Stimulated activated CD8-positive, alpha-beta memory T cell treated with anti-CD3 and anti-CD28 coated beads, Interleukin-7, amount 100 ng/mL, for 4 hours (primary cell): ENCODE results near the gene PRCD.
A peak's percentile ranks its signal among the peaks of the same experiment; 100 is the strongest.

Source experiments
- DNase-seq, 2 donors: peaks; one replicate each; pipeline ENCODE4 v3.0.0-alpha.2; 2020; ENCODE audit warnings: low read depth in 2 of 2

PRCD gene, protein sequence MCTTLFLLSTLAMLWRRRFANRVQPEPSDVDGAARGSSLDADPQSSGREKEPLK

GRCh38 chr17:76539631-76540271, at the start of gene PRCD:
Gene PRCD, plus strand, starts transcription at chr17:76540044. Its CDS starts 98 bp downstream, at chr17:76540142.
- DNase-seq: no peak

GRCh38 chr17:76490112-76490710, 49.6 kb upstream of the PRCD start:
- DNase-seq: no peak

- no peak for DNase-seq
Observed at GRCh38 chr17:76491271-76492122, 48.3 kb upstream of the PRCD start.

DNA sequence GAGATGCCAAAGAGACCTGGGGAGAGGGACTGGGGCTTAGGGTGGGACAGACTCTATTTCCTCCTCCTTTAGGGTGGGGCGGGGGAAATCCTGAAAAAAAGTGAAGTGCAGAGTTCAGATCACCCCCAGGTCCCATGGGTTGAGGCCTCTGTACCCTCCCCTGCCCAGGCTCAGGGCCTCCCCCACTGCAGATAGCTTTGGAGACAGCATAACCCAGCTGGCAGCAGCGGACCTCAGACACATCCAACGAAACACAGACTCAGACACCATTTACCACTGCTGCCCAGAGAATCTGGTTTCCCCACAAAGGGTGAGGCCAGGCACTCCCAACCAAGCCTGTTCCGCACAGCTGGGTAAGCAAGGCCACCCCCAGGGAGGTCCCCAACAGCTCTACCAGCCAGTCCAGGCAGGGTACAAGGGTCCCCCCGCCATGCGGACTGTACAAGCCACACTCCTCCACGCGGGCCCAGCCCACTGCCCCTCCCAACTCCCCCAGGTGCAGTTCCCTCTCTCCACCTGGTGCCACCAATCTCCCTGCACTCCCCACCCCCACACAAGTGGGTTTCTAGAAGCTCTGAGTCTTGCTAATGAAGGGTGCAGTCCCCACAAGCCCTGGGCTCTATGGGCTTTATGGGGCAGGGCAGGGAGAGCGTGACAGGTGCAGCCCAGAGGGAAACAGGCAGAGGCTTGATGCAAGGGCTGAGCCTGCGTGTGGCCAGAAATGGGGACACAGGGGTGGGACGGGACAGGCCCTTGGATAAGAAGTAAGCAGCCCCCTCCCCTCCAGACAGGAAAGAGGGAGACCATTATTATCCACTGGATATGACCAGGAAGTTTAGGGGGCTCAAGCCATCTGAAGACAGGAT, 47.5 kb upstream of the PRCD start:
- DNase-seq: no peak

DNA sequence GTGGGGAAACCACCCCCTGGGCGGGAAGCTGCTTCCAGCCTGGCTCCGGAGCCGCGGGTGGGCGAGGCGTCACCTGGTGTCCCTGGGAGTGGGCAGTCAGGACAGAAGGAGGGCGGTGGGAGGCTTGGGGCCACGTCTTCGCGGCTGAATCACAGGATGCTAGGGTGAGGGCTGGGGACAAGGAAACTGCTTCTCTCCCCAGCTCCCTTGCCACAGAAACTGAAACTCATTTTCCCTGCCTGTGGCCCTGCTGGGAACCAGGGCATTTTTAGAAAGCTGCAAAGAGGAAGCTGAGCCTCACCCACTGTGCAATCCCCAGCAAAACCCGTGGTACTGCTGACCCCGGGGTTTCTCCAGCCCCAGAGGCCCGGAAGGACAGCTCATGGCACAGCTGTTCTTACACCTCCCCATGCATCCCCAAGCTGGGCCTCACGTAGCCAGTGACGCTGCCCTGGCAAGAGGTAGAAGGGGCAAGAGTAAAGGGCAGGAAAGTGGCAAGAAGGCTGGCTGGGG, 46.8 kb upstream of the PRCD start:
- peak in 1 of 2 donors; percentile 38 for DNase-seq

GRCh38 chr17:76493505-76494167, 46.2 kb upstream of the PRCD start:
- peak in 1 of 2 donors; percentile 22 for DNase-seq

DNA sequence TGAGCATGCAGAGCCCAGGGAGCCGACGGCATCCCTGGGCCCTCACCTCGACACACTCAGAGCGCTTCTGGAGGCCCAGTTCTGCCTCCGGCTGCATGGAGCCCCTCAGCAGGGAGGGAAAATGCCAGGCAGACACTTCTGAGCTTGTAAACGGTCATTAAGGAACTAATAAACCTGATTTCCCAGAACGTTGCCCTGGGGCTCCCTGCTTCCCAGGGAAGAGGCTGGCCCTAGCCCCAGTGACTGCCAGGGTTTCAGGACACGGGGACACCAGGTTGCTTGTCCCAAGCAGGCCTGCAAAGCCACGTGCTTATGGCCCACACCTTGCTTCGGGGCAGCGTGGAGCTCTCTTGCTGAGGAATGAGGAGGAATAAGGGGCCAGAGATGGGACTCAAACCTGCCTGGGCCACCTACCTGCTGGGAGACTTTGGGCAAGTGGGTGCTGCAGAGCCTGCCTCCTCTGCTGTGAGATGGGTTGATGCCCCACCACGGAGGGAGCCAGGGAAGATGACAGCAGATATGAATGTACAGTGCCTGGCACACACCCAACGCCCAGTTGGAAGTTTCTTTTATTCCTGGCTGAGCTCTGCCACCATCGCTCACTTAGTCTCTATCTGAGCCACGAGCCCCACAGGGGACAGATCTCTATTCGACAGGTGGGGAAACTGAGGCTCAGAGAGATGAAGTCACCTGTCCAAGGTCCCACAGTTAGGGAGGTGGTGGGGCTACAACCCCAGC, 44.0 kb upstream of the PRCD start:
- no peak for DNase-seq

DNA sequence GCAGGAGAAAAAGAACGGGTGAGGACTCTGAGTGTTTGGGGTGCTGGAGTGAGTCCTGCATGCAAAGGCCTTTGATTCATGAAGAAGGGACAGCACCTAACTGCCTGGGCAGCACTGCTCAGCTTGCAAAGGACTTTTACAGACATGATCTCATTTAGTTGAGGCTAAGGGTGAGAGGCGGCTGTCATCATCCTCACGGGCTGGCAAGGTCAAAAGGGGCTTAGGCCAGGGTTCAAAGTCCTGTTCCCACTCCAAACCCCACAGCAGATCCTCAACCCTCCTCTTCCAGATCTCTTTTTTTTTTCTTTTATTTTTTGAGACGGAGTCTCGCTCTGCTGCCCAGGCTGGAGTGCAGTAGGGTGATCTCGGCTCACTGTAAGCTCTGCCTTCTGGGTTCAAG, 43.4 kb upstream of the PRCD start:
- no peak for DNase-seq

GRCh38 chr17:76497699-76497978, 42.2 kb upstream of the PRCD start:
- no peak for DNase-seq

GRCh38 chr17:76497979-76498875, 41.6 kb upstream of the PRCD start:
- no peak for DNase-seq

DNA sequence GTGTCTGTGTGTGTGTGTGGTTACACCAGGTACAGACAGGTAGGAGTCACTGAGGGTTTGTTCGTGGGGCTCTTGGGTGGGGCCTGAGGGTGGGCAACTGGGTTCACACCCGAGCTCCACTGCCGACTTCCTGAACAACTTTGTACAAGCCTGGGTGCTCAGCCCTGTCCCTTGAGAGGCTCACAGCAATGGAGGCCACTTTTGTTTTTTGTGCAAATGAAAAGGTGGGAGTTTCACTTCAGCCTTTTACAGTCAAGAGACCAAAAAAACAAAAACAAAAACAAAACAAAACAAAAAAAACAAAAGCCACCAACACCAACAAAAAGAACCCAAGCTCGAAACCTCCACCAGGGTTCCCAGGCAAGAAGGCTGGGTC, 41.0 kb upstream of the PRCD start:
- no peak for DNase-seq

DNA sequence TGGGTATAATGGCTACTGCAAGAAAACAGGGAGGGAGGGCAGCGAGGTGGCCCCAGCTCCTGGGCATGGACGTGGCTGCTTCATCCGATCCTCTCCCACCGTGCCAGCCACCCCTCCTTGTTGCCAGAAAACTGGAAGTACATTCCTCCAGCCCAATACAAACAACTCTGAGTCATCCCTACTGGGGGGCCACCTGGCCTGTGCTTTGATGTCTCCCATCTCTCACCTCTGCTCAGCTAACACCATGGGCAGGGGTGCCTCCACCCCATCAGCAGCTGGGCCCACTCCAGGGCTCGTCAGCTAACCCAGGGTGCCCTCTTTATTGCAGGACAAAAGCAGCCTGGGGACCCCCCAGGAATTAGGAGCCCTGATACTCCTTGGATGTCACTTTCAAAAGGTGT, 40.6 kb upstream of the PRCD start:
- no peak for DNase-seq

- no peak for DNase-seq
Observed at GRCh38 chr17:76500074-76500746, 39.6 kb upstream of the PRCD start.

DNA sequence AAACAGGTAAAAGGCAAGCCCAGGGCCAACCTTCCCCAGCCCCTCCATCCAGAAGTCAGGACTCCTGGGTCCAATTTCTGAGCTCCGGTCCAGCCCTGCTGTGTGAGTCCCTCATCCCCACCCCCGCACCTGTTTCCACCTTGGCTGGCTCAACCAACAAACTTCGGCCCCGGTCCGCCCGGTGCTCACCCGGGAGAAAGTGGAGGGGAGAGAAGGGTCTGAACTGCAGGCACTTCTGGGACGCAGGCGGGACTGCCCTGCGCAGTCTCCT, 39.2 kb upstream of the PRCD start:
- no peak for DNase-seq

DNA sequence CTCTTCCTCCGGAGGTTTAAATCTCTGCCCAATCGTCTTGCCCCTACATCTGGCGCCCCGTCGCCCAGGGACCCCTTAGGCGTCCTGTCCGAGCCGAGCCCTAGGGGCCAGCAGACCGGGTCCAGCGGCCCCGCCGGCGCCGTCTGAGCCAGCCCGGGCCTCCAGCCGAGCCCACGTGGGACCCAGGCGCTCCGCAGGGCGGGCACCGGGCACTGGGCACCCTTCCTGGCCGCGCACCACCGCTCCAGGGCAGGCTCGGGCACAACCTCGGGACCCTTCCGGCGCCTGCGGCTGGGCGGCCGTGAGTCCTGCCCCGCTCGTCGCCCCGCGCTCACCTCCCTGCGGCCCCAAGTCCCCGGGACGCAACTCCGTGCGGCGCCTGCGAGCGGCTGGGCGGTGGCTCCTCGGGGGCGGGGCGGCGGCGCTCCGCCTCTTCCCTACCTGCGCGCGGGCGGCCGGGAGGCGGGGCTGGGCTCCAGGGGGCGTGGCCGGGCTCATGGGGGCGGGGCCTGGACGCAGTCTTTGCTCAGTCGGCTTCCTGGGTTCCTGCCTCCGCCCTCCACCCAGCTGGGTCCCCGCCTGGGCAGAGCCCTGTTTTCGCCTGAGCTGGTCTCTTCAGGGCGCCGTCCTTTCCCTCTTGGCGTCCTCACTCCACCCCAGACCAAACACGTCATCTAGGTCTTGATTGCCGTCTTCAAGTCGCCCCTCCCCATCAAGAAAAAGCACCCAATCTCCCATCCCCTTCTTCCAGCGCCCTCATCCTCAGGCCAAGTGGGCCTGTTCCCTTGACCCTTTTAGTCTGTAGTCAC, 38.6 kb upstream of the PRCD start, which contains the start of gene RHBDF2:
Gene RHBDF2, minus strand, starts transcription at position 406 of the 809 bp plus-strand sequence. CDS start 19,899 bp downstream, outside the sequence.
- peak; percentile 87 to 93 for DNase-seq

- no peak for DNase-seq
Observed at GRCh38 chr17:76501827-76502307, 38.0 kb upstream of the PRCD start.

DNA sequence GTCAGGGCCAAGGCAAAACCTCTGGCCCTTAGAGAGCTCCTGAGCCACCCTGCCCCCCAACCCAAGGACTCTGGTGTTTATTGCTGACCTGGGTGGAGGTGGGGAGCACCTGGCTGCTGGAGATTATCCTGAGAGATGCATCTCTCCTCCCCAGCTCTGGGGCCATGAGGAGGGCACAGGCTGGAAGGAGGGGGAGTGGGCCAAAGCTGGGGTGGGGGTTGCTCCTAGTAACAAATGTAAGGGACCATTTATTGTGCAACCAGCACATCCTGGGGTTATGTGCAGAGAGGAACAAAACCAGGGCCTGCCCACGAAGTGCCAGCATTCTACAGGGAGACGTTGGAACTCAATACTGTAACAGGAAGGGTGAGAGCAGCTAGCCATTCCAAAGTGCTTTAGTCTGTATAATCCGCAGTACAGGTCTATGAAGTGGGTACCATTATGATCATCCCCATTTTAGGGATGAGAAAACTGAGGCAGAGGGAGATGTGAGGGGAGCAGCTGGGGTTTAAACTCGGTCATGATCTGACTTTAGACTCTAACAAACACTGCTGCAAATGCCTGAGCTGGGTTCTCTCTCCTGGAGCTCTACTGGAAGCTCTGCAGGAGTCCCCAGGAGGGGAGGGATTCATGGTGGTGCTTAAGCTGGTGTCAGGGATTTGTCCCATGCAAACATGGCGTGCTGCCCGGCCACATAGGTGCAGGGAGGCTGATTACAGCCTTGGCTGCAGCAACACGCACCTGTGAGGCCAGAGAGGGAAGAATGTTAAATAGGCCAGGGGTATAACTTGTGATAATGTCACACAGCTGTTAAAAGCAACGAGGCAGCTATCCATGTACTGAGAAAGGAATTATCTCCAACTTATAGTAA, 37.3 kb upstream of the PRCD start:
- DNase-seq: no peak
